Gastrocnemius medialis (tissue), 4 donors: ENCODE measurements around the gene LPAR1.

Experiments
- CTCF ChIP-seq, 5 experiments: fragments of 450-650 bp in 3 of 5; fragments of 200-600 bp in 2 of 5; sonication (generic) in 2 of 5; IDR thresholded peaks in 4 of 5; conservative IDR thresholded peaks in 1 of 5; 1 replicate in 4 of 5; 2 replicates in 1 of 5; pipeline ENCODE4 v1.5.1; 2016 to 2019; ENCODE audit warnings: antibody characterized with exemption in 5 of 5, mild to moderate bottlenecking in 3 of 5, moderate library complexity in 3 of 5
- POLR2A ChIP-seq, 2 donors: fragments of 450-650 bp; IDR thresholded peaks; one replicate each; pipeline ENCODE4 v1.6.1; 2017; ENCODE audit warnings: antibody characterized with exemption in 2 of 2, mild to moderate bottlenecking in 2 of 2, moderate library complexity in 2 of 2

- no peak for TF ChIP-seq CTCF (IDR thresholded peaks at IDR 0.05 in 4 of 5, conservative IDR thresholded peaks at IDR 0.05 in 1 of 5)
- TF ChIP-seq POLR2A (IDR thresholded peaks at IDR 0.05) = no peak
These were observed 2.2 kb upstream of the LPAR1 start for GRCh38 chr9:111040494-111040893.
